NCI-H345 treated with DMSO at 0.1 percent for 48 hours (cell line): ENCODE measurements around the gene PROM2.

Source experiments
- DNase-seq: peaks from one replicate; lab custom pipeline; 2025; ENCODE audit not compliant: unreplicated experiment; lab: John Stamatoyannopoulos, UW

Gene PROM2

GRCh38 chr2:95319481-95320343 is 45.5 kb downstream of the PROM2 start:
- no peak for DNase-seq

- no peak for DNase-seq
Observed at GRCh38 chr2:95320344-95320712, 46.1 kb downstream of the PROM2 start.

DNA sequence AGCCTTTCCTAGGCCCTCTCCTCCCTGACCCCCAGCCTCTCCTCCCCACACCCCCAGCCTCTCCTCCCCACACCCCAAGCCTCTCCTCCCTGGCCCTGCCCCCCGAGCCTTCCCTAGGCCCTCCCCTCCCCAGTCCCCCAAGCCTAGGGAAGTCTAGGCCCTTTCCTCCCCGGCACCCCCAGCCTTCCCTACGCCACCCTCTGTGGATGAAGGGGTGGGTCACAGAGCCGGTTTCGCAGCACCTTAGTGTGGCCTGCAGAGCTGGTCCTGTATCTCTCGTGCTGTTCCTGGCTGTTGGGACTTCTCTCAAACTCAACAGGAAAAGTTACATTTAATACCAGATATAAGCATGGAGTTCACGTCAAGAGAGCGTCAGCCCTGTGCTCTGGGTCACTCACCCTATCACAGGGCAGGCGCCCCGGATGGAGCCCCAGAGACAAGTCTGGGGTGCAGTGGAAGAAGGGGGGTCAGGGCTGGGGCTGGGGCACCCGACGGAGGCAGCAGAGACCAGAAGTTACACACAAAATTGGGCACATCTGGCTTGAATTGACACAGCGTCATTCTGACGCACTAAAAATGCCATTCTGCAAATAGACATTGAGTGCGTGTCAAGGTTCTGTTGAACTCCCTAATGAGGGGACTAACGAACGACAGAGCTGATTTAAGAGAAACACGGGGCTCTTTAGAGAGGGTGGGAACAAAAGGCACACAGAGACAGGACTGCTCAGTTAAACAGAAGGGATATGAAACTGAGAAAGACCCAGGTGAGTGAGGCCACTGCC is 46.9 kb downstream of the PROM2 start:
- no peak for DNase-seq

- DNase-seq, result peak; percentile 41
Observed at GRCh38 chr2:95323347-95324155, 49.3 kb downstream of the PROM2 start.

- DNase-seq, result no peak
Observed at GRCh38 chr2:95325026-95325425, 50.8 kb downstream of the PROM2 start.

- DNase-seq, result no peak
Observed at GRCh38 chr2:95325590-95326432, 51.6 kb downstream of the PROM2 start.

DNA sequence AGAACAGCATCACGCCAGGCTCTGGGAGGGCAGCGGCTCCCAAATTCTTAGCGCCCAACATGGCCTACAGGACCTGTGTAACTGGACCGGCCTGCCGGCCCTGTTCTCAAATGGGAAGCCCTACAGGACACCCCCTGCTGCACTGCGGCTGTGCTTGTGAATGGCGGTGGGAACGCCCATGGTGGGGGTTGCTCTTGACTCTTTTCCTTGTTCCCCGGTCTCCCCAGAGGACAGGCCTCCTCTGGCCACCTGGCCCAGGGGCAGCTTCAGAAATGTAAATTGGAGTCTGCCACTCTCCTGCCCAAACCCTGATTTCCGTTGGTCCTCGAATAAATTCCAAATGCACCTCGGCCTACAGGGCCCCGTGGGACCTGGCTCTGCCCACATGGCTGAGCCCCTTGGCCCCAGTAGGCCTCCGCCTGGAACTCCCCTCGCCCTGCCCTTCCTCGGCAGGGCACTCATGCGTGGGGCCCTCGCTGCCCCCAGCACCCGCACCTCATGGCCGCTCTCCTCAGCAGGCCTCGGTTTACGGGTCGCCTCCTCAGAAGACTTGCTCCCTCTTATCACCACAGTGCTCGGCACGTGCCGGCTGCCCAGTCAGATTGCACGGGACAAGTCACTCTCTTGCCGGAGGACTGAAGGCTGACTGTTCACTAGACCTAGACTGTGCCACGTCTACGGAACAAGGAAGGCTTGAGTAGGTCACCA is 52.3 kb downstream of the PROM2 start:
- DNase-seq, result no peak

- DNase-seq, result no peak
Observed at GRCh38 chr2:95327861-95328260, 53.6 kb downstream of the PROM2 start.

DNA sequence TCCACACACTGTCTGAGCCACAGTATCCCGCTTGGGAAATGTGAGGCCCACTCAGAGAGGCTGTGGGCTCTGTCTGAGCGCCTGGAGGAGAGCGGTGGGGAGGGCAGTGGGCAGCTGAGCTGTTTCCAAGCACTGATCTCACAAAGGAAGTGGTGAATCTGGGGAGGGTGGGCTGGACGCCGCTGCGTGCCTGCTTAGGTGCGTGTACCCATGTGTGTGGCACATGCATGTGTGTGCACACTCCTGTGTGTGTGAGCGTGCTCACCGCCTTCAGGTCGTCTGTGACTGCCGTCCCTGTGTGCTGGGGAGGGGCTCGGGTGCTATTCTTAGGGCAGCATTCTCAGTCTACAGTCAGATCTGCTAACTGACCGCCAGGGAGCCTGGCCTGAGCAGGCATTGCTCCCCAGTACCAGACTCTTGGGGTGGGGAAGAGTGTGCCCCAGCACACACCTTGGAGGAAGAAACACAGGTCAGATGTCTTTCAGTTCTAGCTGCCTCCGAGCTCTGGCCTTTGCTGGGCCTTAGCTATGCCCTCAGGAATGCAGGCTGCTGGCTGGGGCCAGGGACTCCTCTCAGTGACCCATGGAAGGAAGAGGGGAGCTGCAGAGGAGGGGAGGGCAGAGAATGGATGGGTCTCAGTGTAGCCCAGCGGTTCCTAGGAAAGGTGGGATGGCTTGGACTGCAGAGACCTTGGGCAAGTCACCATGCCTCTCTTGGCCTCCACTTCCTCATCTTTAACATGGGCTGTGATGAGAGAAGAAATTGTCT is 54.3 kb downstream of the PROM2 start:
- DNase-seq, result no peak

GRCh38 chr2:95329401-95329800 is 55.2 kb downstream of the PROM2 start:
- no peak for DNase-seq

GRCh38 chr2:95329891-95330793 is 55.9 kb downstream of the PROM2 start:
- DNase-seq, result no peak

- no peak for DNase-seq
Observed at GRCh38 chr2:95330794-95331338, 56.6 kb downstream of the PROM2 start.

DNA sequence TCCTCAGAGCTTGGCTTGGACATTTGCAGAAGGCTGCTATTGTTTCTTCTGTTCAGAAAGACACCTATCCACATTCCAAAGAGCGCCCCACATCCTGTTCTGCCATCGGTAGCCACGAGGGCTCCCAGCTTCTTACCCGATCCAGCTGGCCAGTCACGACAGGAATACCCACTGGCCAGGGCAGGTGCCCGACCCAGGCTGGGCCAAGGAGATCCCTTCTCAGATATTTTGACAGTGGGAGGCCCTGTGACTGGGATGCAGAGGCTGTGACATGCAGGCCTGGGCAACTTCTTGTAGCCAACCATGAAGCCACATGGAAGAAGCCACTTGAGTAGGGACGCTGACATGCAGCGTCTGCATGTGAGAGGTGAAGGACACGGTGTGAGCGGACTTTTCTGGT is 57.4 kb downstream of the PROM2 start:
- DNase-seq, result no peak

DNA sequence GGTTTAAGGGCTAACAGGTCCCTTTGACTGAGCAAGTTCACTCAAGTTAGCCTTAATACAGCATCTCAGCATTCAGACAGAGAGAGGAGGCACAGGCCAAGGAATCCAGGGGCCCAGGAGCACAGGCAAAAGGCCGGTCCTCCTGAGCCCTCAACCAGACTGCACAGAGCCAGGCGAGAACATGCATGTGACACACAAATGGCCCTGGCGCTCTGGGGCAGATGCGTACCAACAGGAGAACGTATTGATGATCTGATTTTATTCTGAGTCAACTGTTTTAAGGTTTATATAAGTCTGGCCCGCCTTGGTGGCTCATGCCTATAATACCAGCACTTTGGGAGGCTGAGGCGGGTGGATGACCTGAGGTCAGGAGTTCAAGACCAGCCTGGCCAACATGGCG is 57.8 kb downstream of the PROM2 start:
- no peak for DNase-seq

DNA sequence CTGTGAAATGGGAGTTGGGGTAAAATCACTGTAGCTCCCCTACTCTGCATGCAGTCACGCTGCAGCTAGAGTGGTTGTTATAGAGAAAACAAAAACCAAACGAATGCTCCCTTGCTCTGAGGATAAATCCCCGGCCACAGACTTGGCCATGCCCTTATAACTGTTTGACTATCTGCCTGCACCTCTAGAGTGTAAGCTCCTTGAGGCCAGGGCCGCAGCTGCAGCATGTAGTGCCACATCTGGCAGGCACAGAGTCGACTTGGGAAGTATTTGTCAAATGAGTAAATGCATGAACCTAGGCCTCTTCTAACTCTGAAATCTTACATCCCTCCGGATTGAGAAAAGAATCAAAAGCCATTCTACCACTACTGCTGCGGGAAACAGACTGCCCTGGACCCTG is 58.8 kb downstream of the PROM2 start:
- DNase-seq, result no peak

- DNase-seq, result no peak
Observed at GRCh38 chr2:95333888-95334338, 59.7 kb downstream of the PROM2 start.

GRCh38 chr2:95334916-95335641 is 60.8 kb downstream of the PROM2 start:
- no peak for DNase-seq
